ENCODE data around the gene ZNF467.

ZNF467 gene

GRCh38 chr7:149742075-149742701, 31.2 kb downstream of the ZNF467 start:
- DNase-seq, result peak; percentile 63

GRCh38 chr7:149741629-149742028, 31.8 kb downstream of the ZNF467 start:
- DNase-seq, result no peak

- DNase-seq, result no peak
Observed at GRCh38 chr7:149736478-149737360, 36.7 kb downstream of the ZNF467 start.

GRCh38 chr7:149735779-149736477, 37.5 kb downstream of the ZNF467 start:
- DNase-seq, result no peak

- no peak for DNase-seq
Observed at GRCh38 chr7:149735181-149735602, 38.2 kb downstream of the ZNF467 start.

- DNase-seq, result no peak
Observed at GRCh38 chr7:149734791-149735075, 38.7 kb downstream of the ZNF467 start.

GRCh38 chr7:149733924-149734790, 39.2 kb downstream of the ZNF467 start:
- no peak for DNase-seq

- DNase-seq, result no peak
Observed at GRCh38 chr7:149733131-149733923, 40.1 kb downstream of the ZNF467 start.

GRCh38 chr7:149732611-149733010, 40.8 kb downstream of the ZNF467 start:
- no peak for DNase-seq

GRCh38 chr7:149732111-149732561, 41.3 kb downstream of the ZNF467 start:
- DNase-seq, result no peak

- no peak for DNase-seq
Observed at GRCh38 chr7:149731207-149731955, 42.0 kb downstream of the ZNF467 start.

GRCh38 chr7:149729983-149730801, 43.2 kb downstream of the ZNF467 start:
- no peak for DNase-seq

GRCh38 chr7:149729586-149729982, 43.8 kb downstream of the ZNF467 start:
- no peak for DNase-seq

- DNase-seq, result no peak
Observed at GRCh38 chr7:149728491-149729375, 44.7 kb downstream of the ZNF467 start.

GRCh38 chr7:149727899-149728476, 45.4 kb downstream of the ZNF467 start:
- no peak for DNase-seq

- no peak for DNase-seq
Observed at GRCh38 chr7:149727053-149727898, 46.1 kb downstream of the ZNF467 start.

- no peak for DNase-seq
Observed at GRCh38 chr7:149725916-149726315, 47.5 kb downstream of the ZNF467 start.

GRCh38 chr7:149725426-149725821, 48.0 kb downstream of the ZNF467 start:
- DNase-seq, result no peak
